GM21381 (cell line): Measurements from ENCODE around the gene CTBP2.

Experiments
- ATAC-seq: cut with Tn5 transposase; IDR thresholded peaks from one replicate; pipeline ENCODE4 v1.9.1; 2021; ENCODE audit warnings: mild to moderate bottlenecking, moderate library complexity; ENCODE audit not compliant: unreplicated experiment

CTBP2 gene

DNA sequence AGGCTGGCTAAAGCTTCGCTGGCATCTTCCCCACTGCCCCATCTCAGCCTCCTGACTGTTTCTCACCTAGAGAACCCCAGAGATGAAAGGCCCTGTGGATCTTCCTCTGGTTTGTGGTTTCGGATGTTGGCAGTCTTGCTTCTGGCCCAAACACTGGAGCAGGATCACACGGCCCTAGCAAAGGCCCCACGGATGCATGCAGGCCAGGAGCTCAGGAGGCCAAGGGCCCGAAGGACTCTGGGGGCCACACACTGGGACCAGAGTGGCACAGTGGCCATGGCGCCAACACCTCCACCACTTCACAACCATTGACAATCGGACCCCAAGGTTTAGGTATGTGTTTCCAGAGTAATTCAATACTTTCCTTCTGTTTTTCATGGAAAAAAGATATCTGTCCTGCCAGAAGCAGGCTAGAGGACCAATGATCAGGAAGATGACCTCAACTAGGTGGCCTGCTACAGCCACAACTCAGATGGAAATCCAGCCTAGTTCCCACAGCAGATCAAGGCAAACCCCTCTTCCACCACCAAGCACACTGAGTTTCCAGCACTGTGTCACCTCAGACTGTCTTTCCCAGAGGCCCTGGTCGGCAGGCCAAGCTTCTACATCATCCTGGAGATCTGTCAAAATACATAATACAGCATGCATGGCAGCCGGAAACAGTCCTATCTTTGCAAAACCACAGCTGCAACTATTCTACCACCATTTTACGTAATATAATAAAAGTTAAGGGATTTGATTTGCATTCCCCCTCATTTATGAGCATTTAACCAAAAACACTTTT, 53.0 kb downstream of the CTBP2 start:
- ATAC-seq = no peak

DNA sequence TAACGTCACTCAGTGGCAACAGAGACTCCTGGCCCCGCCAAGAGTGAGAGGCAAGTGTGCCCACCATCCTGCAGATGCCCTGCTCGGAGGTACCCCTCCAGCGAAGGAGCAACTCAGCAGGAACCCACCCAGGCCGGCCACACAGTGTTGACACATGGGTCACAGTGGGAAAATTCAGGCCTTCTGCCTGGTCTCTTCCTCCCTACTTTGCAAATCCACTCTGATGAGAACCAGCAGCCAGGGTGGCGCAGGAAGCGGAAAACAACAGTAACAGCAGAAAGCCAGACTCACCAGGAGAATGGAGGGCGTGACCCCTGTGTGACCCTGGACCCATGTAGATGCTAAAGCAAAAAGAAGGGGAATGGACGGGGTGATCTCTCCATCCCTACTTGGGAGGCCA, 53.8 kb downstream of the CTBP2 start:
- ATAC-seq = no peak

DNA sequence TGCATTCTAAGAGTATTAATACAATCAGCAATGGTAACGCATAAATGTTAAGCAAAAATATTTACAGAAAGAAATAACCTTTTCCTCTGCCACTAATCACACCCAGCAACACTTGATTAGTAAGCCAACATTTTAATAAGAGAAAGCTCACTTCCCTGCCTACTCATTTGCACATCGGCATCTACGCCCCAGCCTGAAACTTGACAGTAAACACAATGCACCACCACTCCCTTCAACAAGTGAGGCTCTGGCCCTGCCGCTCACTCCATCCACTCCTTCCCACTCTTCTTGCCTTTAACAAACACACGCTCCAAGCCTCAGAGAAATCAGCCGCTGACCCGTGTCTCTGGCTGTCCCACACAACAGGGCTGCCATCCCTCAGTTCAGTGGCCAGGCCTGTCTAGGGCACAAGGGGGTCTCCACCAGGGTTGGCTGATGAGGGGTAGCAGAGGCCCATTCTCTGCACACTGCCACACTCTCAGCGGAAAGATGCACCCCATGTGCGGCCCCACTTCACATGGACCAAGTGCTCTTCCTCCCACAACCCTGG, 54.6 kb downstream of the CTBP2 start:
- ATAC-seq = no peak

DNA sequence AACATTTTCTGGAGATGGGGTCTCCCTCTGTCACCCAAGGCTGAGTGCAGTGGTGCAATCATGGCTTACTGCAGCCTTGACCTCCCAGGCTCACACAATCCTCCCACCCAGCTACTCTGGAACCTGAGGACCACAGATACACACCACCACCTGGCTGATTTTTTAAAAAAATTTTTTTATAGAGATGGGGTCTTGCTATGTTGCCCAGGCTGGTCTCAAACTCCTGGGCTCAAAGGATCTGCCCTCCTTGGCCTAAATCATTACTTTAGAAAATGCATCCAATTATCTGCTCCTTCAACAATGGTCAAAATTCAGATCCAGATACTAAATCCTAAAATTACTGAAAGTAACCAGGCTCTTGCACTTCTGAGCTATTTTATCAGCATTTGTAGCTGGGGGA, 55.2 kb downstream of the CTBP2 start:
- ATAC-seq = no peak

DNA sequence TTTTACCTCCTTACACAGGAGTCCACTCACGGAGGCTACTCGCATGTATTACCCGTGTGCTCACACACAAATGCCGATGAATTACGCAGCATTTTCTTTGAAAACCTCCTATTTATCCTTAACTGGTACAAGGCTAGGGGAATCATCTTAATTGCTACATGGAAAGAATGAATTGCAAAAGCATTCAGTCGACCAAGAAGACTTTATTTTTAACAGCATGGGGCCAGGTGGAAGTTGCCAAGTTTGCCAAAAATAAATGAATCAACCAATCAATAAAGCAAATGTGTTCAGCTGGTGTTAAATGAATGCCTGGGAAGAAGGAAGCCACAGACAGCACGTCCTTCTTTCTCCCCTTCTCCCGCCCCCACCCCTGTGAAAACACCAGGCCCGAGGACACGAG, 55.8 kb downstream of the CTBP2 start:
- no peak for ATAC-seq

DNA sequence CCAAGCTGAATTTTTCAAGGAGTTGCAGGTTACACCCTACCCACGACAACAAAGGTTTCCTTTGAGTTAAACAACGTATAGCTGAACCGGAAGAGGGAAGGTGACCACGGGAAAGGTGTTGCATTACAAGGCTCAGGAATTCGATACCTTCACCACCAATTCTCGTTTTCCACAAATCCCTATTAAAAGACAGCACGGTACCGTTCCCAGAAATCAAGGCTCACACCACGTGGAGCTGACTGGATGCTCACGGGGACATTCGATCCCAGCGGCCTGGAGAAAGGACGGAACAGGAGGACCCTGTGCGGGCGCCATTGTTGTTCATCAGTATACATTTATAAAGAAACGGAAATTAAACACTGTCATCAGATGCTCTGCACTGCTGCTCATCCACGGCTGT, 56.4 kb downstream of the CTBP2 start:
- no peak for ATAC-seq

DNA sequence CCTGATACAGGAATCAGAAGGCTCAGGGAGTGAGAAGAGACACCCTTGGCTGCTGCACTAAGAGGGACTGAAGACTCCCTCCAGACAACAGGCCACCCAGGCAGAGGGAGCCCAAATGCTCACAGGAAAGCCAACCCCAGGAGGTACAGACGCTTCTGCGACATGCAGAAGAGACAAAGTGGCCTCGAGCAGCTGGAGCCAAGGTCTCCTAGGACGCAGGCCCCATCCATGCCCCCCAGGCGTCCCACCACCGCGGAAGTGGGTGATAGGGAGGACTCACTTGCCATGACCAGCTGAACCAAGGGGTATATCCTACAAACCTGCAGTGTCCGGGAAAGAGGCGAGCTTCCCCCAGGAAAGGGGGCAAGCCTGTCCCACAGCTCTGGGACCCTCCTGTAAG, 56.9 kb downstream of the CTBP2 start:
- no peak for ATAC-seq

DNA sequence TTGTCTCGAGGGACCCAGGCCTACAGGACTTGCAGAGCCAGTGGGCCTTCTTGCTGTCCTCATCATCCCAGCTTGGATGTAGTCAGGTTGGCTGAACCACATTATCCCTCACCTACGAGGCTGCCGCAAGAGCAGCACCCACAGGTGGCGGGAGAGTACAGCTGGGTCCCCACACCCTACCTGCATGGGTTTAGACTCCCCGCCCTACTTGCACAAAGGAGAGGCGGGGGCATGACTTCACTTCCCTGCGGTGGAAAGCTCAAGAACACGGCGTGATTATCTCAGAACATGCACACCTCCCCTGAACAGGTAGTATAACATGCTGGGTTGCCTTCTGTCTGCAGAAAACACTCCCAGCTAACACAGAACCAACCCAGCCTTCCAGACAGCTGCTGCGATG, 57.5 kb downstream of the CTBP2 start:
- no peak for ATAC-seq

DNA sequence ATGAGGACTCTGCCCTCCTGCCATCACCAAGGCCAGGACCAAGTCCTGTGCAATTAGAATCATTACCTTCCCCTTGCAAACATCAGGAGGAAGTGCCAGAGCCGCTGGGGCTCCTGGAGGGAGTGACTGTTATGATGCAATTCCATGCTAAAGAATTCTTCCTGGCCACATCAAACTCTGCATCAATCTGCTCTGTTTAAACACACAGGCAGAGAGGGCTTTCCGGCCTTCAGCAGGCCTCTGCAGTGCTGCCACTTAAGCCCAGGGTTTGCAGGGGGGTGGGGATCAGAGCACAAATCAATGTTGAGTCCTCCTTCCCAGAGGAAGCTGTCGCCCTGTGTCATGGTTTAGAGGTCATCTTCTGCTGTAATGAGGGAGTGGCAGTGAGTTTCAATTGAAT, 58.1 kb downstream of the CTBP2 start:
- no peak for ATAC-seq

DNA sequence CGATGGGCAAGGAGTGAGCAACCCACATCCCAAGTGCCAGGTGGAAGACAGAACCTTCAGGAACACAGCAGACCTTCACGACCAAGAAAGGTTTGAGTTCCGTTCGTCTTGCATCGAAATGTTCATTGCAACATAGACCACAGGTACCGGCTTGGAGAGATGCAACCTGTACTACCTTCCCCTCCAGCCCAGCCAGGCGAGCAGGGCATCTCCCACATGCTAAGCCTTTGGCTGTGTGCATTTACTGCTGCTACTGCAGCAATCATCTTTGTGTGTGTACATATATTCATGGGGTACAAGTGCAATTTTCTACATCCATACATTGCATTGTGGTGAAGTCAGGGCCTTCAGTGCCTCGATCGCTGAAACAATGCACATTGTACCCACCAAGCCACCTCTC, 58.8 kb downstream of the CTBP2 start:
- ATAC-seq = no peak

DNA sequence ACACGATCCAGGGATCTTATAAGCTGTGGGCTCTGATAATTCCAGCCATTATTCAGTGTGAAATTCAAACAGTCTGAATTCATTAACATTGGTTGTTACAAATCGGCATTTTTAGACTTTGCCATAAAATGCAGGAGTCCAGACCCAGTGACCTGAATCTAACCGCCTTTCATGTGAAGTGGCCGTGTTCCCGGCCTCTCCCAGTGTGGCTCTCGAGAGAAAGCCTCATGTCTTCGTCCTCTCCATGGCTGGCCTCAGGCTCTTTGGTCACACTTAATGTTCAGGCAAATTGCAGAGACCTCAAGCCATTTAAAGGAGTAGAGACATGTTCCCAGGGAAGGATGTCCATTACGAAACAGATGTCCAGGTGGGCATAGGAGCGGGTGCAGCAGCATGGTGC, 59.3 kb downstream of the CTBP2 start:
- ATAC-seq = no peak

DNA sequence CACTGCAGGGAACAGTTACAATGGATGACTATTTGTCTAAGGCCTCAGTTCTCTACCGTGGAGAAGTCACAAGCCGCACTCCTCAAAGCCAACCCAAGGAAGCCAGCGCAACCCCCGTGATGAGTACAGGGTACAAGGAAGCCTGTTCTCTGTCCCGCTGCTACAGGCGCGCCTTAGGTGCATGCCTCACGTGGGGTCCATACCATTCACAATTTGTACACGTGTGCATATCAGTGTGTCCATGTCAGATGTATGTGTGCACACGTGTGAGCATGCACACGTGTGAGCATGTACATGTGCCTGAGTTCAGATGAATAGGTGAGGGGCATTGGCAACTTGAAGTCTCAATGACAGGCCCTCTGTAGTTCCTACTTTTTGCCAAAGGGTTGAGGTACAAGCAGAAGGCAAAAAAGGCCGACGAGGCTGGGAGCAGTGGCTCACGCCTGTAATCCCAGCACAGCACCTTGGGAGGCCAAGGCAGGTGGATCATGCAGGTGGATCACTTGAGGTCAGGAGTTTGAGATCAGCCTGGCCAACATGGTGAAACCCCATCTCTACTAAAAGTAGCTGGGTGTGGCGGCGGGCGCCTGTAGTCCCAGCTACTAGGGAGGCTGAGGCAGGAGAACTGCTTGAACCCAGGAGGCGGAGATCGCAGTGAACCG, 62.8 kb downstream of the CTBP2 start:
- ATAC-seq = no peak

DNA sequence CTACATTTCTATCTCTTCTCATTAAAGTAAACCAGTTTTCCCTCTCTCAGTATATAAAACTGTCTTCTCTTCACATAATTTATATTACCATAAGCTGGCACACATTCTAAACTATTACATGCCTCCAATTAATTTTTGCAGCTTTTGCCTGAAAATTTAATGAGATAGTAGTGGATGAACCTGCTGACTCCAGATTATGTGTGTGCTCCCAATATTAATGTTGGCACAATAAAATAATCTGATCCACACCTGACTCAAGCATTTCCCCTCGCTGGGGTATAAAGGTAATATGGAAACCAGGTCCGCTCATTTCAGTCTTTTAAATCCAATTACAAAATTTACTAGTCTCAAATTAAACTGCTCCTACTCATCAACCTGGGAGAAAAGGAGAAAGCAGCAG, 63.4 kb downstream of the CTBP2 start:
- ATAC-seq = no peak

DNA sequence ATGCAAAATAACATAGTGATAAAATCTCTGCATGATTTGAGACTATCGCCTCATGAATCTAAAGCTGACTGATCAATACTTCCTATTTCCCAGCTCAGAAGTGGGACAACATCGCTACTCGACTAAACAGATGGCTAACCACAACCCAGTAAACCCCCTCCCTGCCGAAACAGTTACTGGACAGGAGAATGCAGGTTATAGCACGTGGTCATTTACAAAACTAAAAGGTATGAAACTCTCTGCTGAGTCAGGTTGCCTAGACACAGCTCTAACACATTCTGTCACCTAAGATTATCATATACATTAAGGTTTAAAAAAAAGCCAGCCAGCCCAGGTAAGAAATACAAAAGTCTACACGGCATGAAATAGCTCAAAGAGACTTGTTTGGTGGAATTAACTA, 64.0 kb downstream of the CTBP2 start:
- ATAC-seq = no peak

DNA sequence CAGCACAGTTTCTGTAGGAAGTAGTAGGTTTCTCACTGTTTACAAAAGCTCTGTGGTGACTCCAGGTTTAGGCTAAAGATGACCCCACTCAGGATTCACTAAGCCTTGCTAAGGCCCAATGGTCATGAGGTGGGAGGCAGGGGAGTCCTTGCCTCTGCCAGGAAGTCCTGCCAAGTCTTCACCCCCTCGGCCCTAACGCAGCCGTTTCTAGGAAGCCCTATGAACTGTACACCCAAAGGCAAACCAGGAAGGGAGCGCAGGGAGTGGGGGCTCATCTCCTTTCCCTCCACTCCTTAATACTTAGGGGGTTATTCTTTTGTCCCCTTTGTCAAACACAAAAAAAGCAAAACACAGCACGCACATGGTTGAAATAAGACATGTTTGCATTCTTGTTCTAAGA, 64.6 kb downstream of the CTBP2 start:
- ATAC-seq = no peak

DNA sequence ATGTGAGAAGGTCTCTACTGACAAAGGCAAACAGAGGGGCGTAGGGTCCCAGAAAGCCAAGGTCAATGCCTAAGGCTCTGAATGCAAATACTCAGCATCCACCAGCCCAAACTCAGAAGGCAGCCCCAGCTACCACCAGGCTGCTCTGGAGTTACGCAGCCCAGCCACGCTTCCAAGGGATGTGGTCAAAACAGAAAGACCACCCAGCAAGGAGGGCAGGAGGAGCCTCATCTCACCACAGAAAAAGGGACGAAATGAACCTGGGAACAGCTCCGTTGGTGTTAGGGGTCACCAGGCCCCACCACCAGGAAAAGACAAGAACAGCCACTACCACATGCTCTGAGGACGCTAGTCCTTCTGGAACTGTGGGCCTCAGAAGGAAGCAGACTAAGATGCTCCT, 65.1 kb downstream of the CTBP2 start:
- ATAC-seq = no peak

DNA sequence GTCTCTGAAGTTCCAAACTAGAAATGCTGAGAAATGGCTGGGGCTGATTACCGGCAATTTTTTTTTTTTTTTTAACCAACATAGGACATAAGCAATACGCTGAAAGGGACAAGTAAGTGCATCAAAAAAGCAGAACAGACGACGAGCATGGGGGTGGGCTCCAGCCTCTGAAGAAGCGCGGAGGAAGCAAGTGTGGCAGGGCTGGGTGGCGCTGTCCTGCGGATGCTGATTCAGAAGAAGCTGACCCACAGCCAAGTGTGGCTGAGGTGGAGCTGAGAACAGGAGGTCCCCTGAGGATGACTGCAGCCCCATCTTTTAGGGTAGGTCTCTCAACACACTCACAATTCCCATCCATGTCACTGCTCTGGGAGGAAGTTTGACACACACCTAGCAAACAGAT, 65.6 kb downstream of the CTBP2 start:
- no peak for ATAC-seq

DNA sequence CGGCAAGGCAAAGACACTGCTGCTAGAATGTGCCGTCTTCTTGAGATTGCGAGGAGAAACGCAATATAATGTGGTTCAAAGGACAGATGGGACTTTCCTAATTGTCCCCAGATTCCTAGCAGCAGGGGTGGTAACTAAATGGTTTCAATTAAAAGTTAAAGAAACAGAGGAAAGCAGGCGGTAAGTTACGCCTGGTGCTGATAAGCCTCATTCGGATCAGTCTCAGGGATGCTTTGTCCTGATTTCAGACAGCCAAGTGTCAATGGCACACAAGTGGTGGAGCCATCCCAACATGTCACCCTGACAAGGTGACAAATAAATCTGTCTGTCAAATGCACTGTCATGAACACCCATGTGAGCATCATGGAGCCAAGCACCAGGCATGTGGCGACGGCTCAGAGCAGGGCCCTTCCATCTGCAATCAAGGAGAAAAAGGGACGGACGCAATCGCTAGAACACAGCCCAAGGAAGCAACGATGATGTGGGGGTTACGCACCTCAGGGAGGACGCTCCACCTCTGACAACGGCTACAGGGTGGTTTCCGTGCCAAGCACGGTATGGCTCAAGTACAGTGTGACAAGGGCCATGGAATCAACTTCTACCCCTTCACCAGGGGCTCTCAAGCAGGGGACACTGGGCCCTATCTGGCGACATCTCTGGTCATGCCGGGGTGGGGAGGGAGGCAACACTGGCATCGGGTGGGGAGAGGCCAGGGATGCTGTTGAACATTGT, 66.2 kb downstream of the CTBP2 start:
- ATAC-seq = no peak

DNA sequence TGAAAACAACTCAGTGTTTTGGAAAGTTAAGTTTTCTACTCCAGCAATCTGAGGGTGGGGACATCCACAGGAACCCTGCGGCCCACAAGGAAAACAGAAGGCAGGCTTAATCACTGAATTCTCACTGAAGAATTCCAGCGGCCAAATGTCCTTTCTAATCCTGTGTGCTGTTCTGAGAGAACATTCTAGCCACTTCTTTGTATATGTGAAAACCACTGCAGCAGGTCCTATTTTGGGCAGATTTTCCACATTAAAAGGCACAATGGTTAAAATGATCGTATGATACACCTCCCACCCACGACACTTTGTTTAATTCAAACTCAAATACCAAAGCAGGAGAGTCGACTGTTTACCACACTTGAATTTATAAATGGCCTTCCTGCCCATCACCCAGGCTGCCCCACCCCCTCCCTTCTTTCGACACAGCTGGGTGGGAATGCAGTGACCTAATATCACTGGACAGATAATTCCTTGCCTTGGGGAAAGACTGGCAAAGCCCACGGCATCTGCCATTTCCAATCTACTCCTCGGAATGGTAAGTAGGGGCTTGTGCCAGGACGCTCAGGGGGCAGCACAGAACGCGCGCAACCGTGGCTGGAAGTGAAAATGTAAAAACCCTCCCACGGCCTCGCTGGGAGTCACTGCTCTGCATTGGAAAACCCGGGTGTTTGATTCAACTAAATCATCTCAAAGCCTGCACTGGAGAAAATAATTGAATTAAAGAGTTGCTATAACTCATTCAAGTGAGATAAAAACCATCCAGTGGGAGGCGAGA, 67.0 kb downstream of the CTBP2 start:
- no peak for ATAC-seq

DNA sequence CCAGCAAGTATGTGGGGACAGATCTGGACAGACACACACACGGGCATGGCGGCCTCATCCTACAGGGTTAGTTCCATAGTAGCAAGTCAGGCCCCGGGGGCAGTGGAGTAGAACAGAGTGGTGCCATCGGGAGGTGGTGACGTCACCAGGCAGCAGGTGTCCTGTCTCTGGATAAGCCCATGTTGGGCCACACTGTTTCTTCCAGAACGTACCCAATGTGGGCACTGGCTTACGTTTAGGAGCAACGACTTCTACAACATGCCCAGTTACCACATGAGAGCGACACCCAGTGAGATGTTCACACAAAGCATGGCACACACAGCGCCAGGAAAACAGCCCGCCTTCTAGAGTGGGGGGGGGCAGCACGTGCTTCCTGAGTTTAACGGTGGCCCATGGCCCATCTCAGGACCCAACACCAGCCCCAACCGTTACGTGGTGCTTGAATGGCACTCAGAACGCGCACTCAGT, 67.8 kb downstream of the CTBP2 start:
- ATAC-seq = no peak

DNA sequence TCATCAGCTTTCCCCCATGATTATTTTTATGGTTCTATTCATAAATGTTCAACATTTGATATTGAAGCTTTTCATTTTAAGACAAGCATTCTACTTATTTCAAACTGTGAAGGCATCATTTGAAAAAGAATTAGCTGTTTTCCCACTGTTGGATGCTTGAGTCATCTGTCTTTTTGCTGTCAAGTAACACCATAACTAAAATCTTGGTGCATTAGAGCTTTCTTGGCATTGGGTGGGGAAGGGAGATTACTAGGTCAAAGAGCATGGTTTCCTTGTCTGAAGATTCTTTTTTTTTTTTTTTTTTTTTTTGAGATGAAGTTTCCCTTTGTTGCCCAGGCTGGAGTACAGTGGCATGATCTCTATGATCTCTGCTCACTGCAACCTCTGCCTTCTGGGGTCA, 68.5 kb downstream of the CTBP2 start:
- ATAC-seq = no peak
